HepG2 (cell line): ENCODE results near the gene MYH3. TPM values are rescaled to one million over a fixed set of nuclear protein-coding genes. Genes with fewer than 3 reads are reported as not detected.

ENCODE experiments used
- ARNT ChIP-seq: fragments of 450-650 bp; IDR thresholded peaks from 2 replicates; pipeline ENCODE4 v1.6.1; 2017
- ATRX ChIP-seq: sonication (generic); formaldehyde crosslinking; IDR thresholded peaks from 2 replicates; pipeline ENCODE4 v1.4.0; 2020; ENCODE audit warnings: missing genetic modification reagents, borderline replicate concordance
- BORCS8-MEF2B ChIP-seq: sonication (generic); formaldehyde crosslinking; IDR thresholded peaks from 2 replicates; pipeline ENCODE4 v1.8.0; 2022; ENCODE audit warnings: mild to moderate bottlenecking, missing genetic modification reagents
- HMG20A ChIP-seq: IDR thresholded peaks from 2 replicates; pipeline ENCODE4 v1.6.1; 2016; ENCODE audit warnings: borderline replicate concordance
- JARID2 ChIP-seq: sonication (generic); formaldehyde crosslinking; IDR thresholded peaks from 2 replicates; pipeline ENCODE4 v1.8.1; 2023; ENCODE audit warnings: missing genetic modification reagents, inconsistent platforms; ENCODE audit not compliant: insufficient replicate concordance
- KAT2B ChIP-seq: fragments of 150-350 bp; IDR thresholded peaks from 2 replicates; pipeline ENCODE4 v1.6.1; 2014; ENCODE audit warnings: low read depth, low read length, borderline replicate concordance
- KLF6 ChIP-seq: IDR thresholded peaks from 2 replicates; pipeline ENCODE4 v1.8.0; 2016; ENCODE audit warnings: missing biosample characterization, missing genetic modification reagents
- NAIF1 ChIP-seq: sonication (generic); formaldehyde crosslinking; IDR thresholded peaks from 2 replicates; pipeline ENCODE4 v1.5.0; 2020; ENCODE audit warnings: mild to moderate bottlenecking, missing genetic modification reagents, borderline replicate concordance
- NFE2L2 ChIP-seq: fragments of 150-350 bp; IDR thresholded peaks from 2 replicates; pipeline ENCODE4 v1.6.1; 2014; ENCODE audit warnings: low read length
- TEAD3 ChIP-seq: optimal IDR thresholded peaks from 2 replicates; pipeline ENCODE3; 2016; ENCODE audit warnings: borderline replicate concordance
- ZBTB3 ChIP-seq: sonication (generic); formaldehyde crosslinking; IDR thresholded peaks from 2 replicates; pipeline ENCODE4 v1.4.0; 2020; ENCODE audit warnings: low read depth, mild to moderate bottlenecking, moderate library complexity, missing genetic modification reagents, borderline replicate concordance
- ZNF121 ChIP-seq: sonication (generic); formaldehyde crosslinking; IDR thresholded peaks from 2 replicates; pipeline ENCODE4 v1.5.0; 2020; ENCODE audit warnings: mild to moderate bottlenecking, missing genetic modification reagents
- ZNF333 ChIP-seq: sonication (generic); formaldehyde crosslinking; IDR thresholded peaks from 2 replicates; pipeline ENCODE4 v1.4.0; 2020; ENCODE audit warnings: mild to moderate bottlenecking, missing genetic modification reagents, borderline replicate concordance
- ZNF570 ChIP-seq: sonication (generic); formaldehyde crosslinking; IDR thresholded peaks from 2 replicates; pipeline ENCODE4 v1.4.0; 2020; ENCODE audit warnings: mild to moderate bottlenecking, missing genetic modification reagents, borderline replicate concordance
- ZNF577 ChIP-seq: sonication (generic); formaldehyde crosslinking; IDR thresholded peaks from 2 replicates; pipeline ENCODE4 v1.4.0; 2020; ENCODE audit warnings: mild to moderate bottlenecking, low read depth, missing genetic modification reagents, borderline replicate concordance
- ZNF616 ChIP-seq: sonication (generic); formaldehyde crosslinking; IDR thresholded peaks from 2 replicates; pipeline ENCODE4 v1.5.0; 2020; ENCODE audit warnings: low read depth, mild to moderate bottlenecking, missing genetic modification reagents
- ZNF83 ChIP-seq: sonication (generic); formaldehyde crosslinking; IDR thresholded peaks from 2 replicates; pipeline ENCODE4 v1.4.0; 2020; ENCODE audit warnings: missing genetic modification reagents, mild to moderate bottlenecking, borderline replicate concordance
- polyA plus RNA-seq, 8 experiments: library from polyadenylated mRNA; depleted of rRNA in 3 of 8; stranded (reverse) in 7 of 8; unstranded in 1 of 8; fragments of >200 nt; fragmentation: Illumina TruSeq in 4 of 8; extraction: Trizol in 4 of 8; gene quantifications; 2 replicates each; pipeline versions ENCODE4 v1.2.1 to v1.2.3, GENCODE V29; 2011 to 2016; ENCODE audit warnings: low read depth in 4 of 8, missing spikeins in 1 of 8, mixed read lengths in 1 of 8; ENCODE audit not compliant: insufficient read depth in 1 of 8
- total RNA-seq, 5 experiments: library from RNA; depleted of rRNA; stranded (reverse); fragments of >200 nt; fragmentation: Illumina TruSeq; extraction: Trizol; gene quantifications; 2 replicates each; pipeline ENCODE4 v1.2.3, GENCODE V29; 2016; ENCODE audit warnings: low read depth in 1 of 5
- TF ChIP-seq, protein P1 (sequence below): sonication (generic); formaldehyde crosslinking; IDR thresholded peaks from 2 replicates; pipeline ENCODE4 v1.4.0; 2020; ENCODE audit warnings: mild to moderate bottlenecking, missing genetic modification reagents
- TF ChIP-seq, protein P2 (sequence below): sonication (generic); formaldehyde crosslinking; IDR thresholded peaks from 2 replicates; pipeline ENCODE4 v1.4.0; 2020; ENCODE audit warnings: missing genetic modification reagents

The MYH3 gene
- total and polyA plus RNA-seq, 2 of the 13 experiments (the other 11 are each of a cell fraction or from before 2014, with no cell fraction given): 2.5 to 4.5 TPM

DNA sequence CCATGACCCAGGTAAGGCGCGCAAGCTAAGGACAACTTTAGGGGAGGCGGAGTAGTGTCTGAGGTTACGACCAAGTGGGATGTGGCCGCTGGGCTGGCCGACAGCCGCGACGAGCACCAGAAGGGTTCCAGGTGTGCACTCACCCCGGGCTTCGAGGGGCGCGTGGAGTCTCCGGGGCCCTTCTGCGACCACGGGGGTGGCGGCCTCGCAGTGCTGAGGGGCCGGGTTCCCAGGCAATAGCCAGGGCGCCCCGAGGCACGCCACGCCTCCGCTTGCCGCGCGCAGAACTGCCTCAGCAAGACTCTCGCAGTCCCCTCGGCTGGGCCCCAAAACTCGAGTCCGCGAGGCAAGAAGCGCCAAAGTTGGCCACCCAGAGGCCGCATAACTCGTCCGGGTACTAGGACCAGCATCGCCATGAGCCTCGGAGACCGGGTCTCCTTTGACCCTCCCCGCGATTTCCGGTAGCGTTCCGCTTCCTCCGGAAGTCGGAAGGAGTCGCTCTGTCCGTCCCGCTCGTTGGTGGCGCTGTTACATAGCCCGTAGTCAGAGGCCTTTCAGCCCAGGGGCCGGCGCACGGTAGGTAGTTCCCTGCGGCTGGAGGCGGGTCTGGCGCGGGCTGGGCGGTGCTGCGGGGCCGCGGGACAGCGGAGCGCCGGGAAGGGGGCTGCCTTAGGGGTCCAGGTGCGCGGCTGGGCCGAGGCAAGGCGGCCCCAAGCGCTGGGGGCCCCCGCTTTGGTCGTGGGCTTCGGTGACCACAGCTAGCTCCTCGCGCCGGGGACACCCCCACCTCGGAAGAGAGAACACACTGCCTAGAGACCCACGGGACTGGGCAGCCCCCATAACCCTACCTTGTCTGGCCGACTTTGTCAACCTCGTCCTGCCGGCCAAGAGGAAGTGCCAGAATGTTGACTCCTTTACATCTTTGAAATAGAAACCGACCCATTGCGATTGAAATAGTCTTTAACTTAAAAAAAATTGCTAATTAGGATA, 40.3 kb upstream of the MYH3 start, which contains the start of the genes ADPRM and SCO1 (continued):
- TF ChIP-seq, protein P1, sequence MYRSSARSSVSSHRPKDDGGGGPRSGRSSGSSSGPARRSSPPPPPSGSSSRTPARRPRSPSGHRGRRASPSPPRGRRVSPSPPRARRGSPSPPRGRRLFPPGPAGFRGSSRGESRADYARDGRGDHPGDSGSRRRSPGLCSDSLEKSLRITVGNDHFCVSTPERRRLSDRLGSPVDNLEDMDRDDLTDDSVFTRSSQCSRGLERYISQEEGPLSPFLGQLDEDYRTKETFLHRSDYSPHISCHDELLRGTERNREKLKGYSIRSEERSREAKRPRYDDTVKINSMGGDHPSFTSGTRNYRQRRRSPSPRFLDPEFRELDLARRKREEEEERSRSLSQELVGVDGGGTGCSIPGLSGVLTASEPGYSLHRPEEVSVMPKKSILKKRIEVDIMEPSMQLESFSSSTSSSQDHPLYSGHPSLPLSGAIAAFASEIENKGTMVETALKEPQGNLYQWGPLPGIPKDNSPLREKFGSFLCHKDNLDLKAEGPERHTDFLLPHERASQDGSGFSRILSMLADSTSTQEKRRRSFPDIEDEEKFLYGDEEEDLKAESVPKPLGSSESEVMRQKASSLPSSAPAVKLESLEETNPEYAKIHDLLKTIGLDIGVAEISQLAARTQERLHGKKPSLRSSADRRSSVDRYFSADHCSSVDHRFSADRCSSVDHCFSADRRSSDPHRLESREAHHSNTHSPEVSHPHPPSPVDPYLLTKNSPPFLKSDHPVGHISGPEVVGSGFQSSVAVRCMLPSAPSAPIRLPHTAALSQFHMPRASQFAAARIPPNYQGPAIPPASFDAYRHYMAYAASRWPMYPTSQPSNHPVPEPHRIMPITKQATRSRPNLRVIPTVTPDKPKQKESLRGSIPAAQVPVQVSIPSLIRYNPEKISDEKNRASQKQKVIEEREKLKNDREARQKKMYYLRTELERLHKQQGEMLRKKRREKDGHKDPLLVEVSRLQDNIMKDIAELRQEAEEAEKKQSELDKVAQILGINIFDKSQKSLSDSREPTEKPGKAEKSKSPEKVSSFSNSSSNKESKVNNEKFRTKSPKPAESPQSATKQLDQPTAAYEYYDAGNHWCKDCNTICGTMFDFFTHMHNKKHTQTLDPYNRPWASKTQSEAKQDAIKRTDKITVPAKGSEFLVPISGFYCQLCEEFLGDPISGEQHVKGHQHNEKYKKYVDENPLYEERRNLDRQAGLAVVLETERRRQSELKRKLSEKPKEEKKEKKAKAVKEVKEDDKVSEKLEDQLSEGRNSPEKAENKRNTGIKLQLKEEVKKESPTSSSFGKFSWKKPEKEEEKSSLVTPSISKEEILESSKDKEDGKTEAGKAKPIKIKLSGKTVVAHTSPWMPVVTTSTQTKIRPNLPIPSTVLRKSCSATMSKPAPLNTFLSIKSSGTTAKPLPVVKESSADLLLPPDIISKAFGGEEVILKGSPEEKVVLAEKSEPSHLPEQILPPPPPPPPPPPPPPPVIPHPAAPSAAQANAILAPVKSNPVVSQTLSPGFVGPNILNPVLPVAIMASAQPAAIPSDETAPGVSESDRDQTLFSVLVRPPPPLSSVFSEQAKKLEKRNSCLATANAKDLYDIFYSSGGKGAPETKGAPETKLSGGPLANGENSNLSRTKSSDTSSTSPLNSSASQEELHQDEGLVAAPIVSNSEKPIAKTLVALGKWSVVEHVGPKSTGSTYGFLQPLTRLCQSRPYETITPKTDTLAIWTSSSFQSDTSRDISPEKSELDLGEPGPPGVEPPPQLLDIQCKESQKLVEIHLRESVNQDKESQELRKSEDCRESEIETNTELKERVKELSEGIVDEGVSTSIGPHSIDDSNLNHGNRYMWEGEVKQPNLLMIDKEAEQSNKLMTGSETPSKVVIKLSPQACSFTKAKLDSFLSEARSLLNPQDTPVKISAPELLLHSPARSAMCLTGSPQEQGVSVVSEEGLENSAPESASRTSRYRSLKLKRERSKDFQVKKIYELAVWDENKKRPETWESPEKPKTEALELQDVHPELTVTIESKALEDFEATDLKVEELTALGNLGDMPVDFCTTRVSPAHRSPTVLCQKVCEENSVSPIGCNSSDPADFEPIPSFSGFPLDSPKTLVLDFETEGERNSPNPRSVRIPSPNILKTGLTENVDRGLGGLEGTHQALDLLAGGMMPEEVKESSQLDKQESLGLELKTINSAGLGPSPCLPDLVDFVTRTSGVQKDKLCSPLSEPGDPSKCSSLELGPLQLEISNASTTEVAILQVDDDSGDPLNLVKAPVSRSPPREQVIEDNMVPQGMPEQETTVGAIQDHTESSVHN: 0 out of 2 replicates have a peak, but pooled peaks have one; percentile 68
- TF ChIP-seq BORCS8-MEF2B (CRISPR knock-in tag) (peak; percentile 70), TEAD3 (CRISPR knock-in tag) (peak; percentile 58), ZBTB3 (CRISPR knock-in tag) (no peak), ATRX (no peak), ZNF83 (no peak), NAIF1 (CRISPR knock-in tag) (no peak), ZNF616 (CRISPR knock-in tag) (0 out of 2 replicates have a peak, but pooled peaks have one; percentile 22), KLF6 (CRISPR knock-in tag) (no peak), JARID2 (CRISPR knock-in tag) (no peak), KAT2B (no peak), ZNF121 (CRISPR knock-in tag) (no peak), HMG20A (CRISPR knock-in tag) (no peak), ZNF577 (CRISPR knock-in tag) (no peak), NFE2L2 (no peak), ARNT (no peak), ZNF333 (no peak), ZNF570 (CRISPR knock-in tag) (no peak)
- TF ChIP-seq, protein P2, sequence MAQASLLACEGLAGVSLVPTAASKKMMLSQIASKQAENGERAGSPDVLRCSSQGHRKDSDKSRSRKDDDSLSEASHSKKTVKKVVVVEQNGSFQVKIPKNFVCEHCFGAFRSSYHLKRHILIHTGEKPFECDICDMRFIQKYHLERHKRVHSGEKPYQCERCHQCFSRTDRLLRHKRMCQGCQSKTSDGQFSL (CRISPR knock-in tag): no peak
